GM23338 (cell line): Measurements from ENCODE around the gene AKAP9.
"Not testable (repeated sequence)": the region's sequence is repeated elsewhere in the genome, so short reads cannot be mapped to it uniquely, and the experiment has no call there.

Experiments used
- CTCF ChIP-seq, 2 experiments: fragments of 200-600 bp in 1 of 2; sonication (generic) in 1 of 2; conservative IDR thresholded peaks; 2 replicates each; pipeline versions ENCODE4 v1.5.1 to v1.6.1; 2016 to 2017; ENCODE audit warnings: antibody characterized with exemption in 2 of 2, low read depth in 2 of 2, mild to moderate bottlenecking in 2 of 2, moderate library complexity in 1 of 2
- EZH2 ChIP-seq: fragments of 200-600 bp; sonication (generic); IDR thresholded peaks from one replicate; pipeline ENCODE4 v1.8.0; 2017; ENCODE audit warnings: antibody characterized with exemption, mild to moderate bottlenecking, low read depth; ENCODE audit not compliant: unreplicated experiment
- POLR2AphosphoS5 ChIP-seq: IDR thresholded peaks from 2 replicates; pipeline ENCODE4 v1.6.1; 2016; ENCODE audit warnings: antibody characterized with exemption, low read depth

- TF ChIP-seq CTCF (conservative IDR thresholded peaks at IDR 0.05; ENCODE audit: low read depth in 2 of 2); POLR2AphosphoS5; EZH2: not testable (repeated sequence)
These were observed 143.3 kb downstream of the AKAP9 start for GRCh38 chr7:92083922-92084321.
